ENCODE data around the gene BICD1. TPM values are rescaled to one million over a fixed set of nuclear protein-coding genes. Genes with fewer than 3 reads are reported as not detected.
A peak's percentile ranks its signal among the peaks of the same experiment; 100 is the strongest.

Gene BICD1
- total and polyA plus RNA-seq, 2 donors (not counting 1 experiment from before 2014, with no cell fraction given) = 15.2 to 93.5 TPM

DNA sequence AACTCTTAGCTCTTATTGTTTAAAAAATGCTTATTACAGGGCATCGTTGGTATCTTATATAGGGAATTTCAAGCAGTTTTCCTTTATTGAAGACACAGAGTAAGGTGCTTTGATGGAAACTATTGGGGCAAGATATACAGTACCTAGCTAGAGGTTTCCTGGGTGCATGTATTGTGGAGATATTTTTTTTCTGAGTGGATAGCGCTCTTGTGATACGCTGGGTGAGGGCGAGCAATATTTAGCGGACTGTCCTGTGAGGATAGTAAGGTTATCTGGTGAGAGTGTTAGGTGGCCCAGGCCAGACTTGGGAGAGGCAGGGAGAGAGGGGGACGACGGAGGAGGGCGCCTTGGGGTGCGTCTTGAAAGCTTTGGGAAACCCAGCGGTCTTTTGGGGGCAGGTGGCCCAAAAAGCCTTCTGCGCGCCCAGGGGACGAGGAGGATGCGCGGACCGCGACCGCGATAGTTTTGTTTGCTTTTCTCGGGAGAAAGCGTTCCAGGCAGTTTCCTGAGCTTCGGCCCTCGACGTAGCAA lies 596 bp upstream of the BICD1 start:
- no peak for TF ChIP-seq EZH2 (IDR thresholded peaks at IDR 0.05; ENCODE audit: borderline replicate concordance, insufficient read depth, low read depth, low read length, poor library complexity, severe bottlenecking)
- TF ChIP-seq, protein P1, sequence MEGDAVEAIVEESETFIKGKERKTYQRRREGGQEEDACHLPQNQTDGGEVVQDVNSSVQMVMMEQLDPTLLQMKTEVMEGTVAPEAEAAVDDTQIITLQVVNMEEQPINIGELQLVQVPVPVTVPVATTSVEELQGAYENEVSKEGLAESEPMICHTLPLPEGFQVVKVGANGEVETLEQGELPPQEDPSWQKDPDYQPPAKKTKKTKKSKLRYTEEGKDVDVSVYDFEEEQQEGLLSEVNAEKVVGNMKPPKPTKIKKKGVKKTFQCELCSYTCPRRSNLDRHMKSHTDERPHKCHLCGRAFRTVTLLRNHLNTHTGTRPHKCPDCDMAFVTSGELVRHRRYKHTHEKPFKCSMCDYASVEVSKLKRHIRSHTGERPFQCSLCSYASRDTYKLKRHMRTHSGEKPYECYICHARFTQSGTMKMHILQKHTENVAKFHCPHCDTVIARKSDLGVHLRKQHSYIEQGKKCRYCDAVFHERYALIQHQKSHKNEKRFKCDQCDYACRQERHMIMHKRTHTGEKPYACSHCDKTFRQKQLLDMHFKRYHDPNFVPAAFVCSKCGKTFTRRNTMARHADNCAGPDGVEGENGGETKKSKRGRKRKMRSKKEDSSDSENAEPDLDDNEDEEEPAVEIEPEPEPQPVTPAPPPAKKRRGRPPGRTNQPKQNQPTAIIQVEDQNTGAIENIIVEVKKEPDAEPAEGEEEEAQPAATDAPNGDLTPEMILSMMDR (IDR thresholded peaks at IDR 0.05) = no peak
- CTCF ChIA-PET = interaction anchor here (0.8 to 2.0 kb wide), 8 partner anchors 10 to 453 kb away, joined by 3 to 12 read pairs (median 5); no protein-coding TSS in a partner anchor
- Histone ChIP-seq H3K27me3 (replicated peaks in 1 of 4; ENCODE audit: control extremely low read depth in 1 of 4, control insufficient read depth in 3 of 4, insufficient read depth in 4 of 4, low read length in 3 of 4) (no peaks in the 10 kb centered on the region), H4K20me1 (ENCODE audit: control insufficient read depth, insufficient read depth, low read length, poor library complexity, severe bottlenecking) (no peaks in the 10 kb centered on the region), H3K4me1 (ENCODE audit: control insufficient read depth in 2 of 2, insufficient read depth in 2 of 2, low read length in 2 of 2) (peaks cover 19 to 20% of the 10 kb centered on the region in 2 donors), H3K36me3 (replicated peaks in 1 of 2; ENCODE audit: control extremely low read depth in 1 of 2, control insufficient read depth in 1 of 2, extremely low read depth in 1 of 2, insufficient read depth in 2 of 2, low read length in 1 of 2) (no peaks in the 10 kb centered on the region), H3K4me3 (ENCODE audit: control extremely low read depth in 1 of 5, extremely low read depth in 1 of 5, insufficient read depth in 1 of 5, low read depth in 2 of 5, low read length in 4 of 5) (peak overlapping the region; percentile 41 to 95 (median 80)), H3K27ac (ENCODE audit: low read length in 2 of 2) (peak overlapping the region in 1 of 2 donors; percentile 86), H3K9me3 (ENCODE audit: control extremely low read depth in 1 of 3, control insufficient read depth in 2 of 3, insufficient read depth in 1 of 3, low read length in 2 of 3) (no peaks in the 10 kb centered on the region), H3K79me2 (ENCODE audit: control insufficient read depth, insufficient read depth, low read length) (peaks cover 32% of the 10 kb centered on the region), H2AFZ (ENCODE audit: insufficient read depth, low read depth, low read length, poor library complexity, severe bottlenecking) (peak overlapping the region; percentile 98), H3K9ac (ENCODE audit: low read length) (peak overlapping the region; percentile 85), H3K4me2 (replicated peaks; ENCODE audit: low read depth, low read length, poor library complexity, severe bottlenecking) (peak overlapping the region; percentile 85)
- Mint-ChIP-seq H3K9me3 (ENCODE audit: insufficient read depth) (no peaks in the 10 kb centered on the region), H3K4me1 (peaks cover 30% of the 10 kb centered on the region), H3K27me3 (no peaks in the 10 kb centered on the region), H3K27ac (peak overlapping the region; percentile 90), H3K4me3 (peak overlapping the region; percentile 93)
- intact Hi-C loops (cut with micrococcal nuclease) = loop anchor here (5.0 kb wide), 1 partner anchor 419 kb away; no protein-coding TSS in a partner anchor
- WGBS (ENCODE audit: insufficient coverage) = 24% methylated on average over 23 of the region's 24 CpGs
- ATAC-seq (ENCODE audit: low read depth) (no peak), DNase-seq (no peak)
- POLR2A ChIA-PET = interaction anchor here (1.5 kb wide), 1 partner anchor 32 kb away, joined by 3 read pairs; no protein-coding TSS in a partner anchor
